Transverse colon (tissue), 4 donors: ENCODE results near the gene CREBBP. TPM values are rescaled to one million over a fixed set of nuclear protein-coding genes. Genes with fewer than 3 reads are reported as not detected.

ENCODE experiments used
- DNase-seq: peaks from one replicate; pipeline ENCODE4 v3.0.0-alpha.2; 2019
- H3K27ac ChIP-seq, 4 donors: fragments of 200-600 bp; sonication (generic); 2 replicates each; pipeline ENCODE4 v1.5.1; 2016 to 2018; ENCODE audit warnings: inconsistent platforms in 4 of 4
- H3K27me3 ChIP-seq: fragments of 200-600 bp; sonication (generic); 2 replicates; pipeline ENCODE4 v1.5.1; 2017; ENCODE audit warnings: inconsistent platforms
- H3K36me3 ChIP-seq, 4 donors: fragments of 200-600 bp; sonication (generic); 2 replicates each; pipeline ENCODE4 v1.5.1; 2017 to 2019; ENCODE audit warnings: inconsistent platforms in 4 of 4
- H3K4me1 ChIP-seq, 4 donors: fragments of 200-600 bp; sonication (generic); 2 replicates each; pipeline ENCODE4 v1.5.1; 2017 to 2020; ENCODE audit warnings: inconsistent platforms in 4 of 4
- H3K4me3 ChIP-seq, 4 donors: fragments of 200-600 bp; sonication (generic); 1 replicate in 1 of 4; 2 replicates in 3 of 4; pipeline versions ENCODE4 v1.5.1 to v1.6.1; 2017 to 2019; ENCODE audit warnings: inconsistent platforms in 4 of 4
- H3K9me3 ChIP-seq, 2 donors: fragments of 200-600 bp; sonication (generic); 2 replicates each; pipeline ENCODE4 v1.5.1; 2017 to 2019; ENCODE audit warnings: inconsistent platforms in 2 of 2
- CTCF ChIP-seq, 5 experiments: fragments of 200-600 bp in 3 of 5; fragments of 450-650 bp in 2 of 5; sonication (generic) in 3 of 5; IDR thresholded peaks; 1 replicate in 2 of 5; 2 replicates in 3 of 5; pipeline ENCODE4 v1.5.1; 2016 to 2017; ENCODE audit warnings: antibody characterized with exemption in 5 of 5, inconsistent platforms in 3 of 5, mild to moderate bottlenecking in 2 of 5, moderate library complexity in 1 of 5
- EP300 ChIP-seq: sonication (generic); formaldehyde crosslinking; IDR thresholded peaks from one replicate; pipeline ENCODE4 v1.6.1; 2017; ENCODE audit warnings: antibody characterized with exemption, low read depth
- POLR2A ChIP-seq: fragments of 450-650 bp; IDR thresholded peaks from one replicate; pipeline ENCODE4 v1.6.1; 2016; ENCODE audit warnings: antibody characterized with exemption, mild to moderate bottlenecking, moderate library complexity
- POLR2AphosphoS5 ChIP-seq, 3 donors: sonication (generic); formaldehyde crosslinking; IDR thresholded peaks; one replicate each; pipeline ENCODE4 v1.6.1; 2016; ENCODE audit warnings: antibody characterized with exemption in 3 of 3
- WGBS, 2 donors: methylation state at CpG; one replicate each; pipeline ENCODE4 v1.1.5; 2018; ENCODE audit warnings: low coverage in 1 of 2; 5-methylcytosine and 5-hydroxymethylcytosine counted together
- in situ Hi-C, 4 donors: fragments of 200-750 bp; cut with MboI; loops; one replicate each; pipeline versions ENCODE4 v1.15.0 to v1.15.1; 2017; ENCODE audit warnings: low sequenced_read_pairs in 3 of 4, low pct_ligation_motif_present in 1 of 4, low pct_unique_long_range_greater_than_20kb in 1 of 4
- intact Hi-C: fragments of 100-400 bp; cut with DNase I; formaldehyde crosslinking; loops from one replicate; pipeline ENCODE4 v1.15.1; 2023; ENCODE audit warnings: low total_unique reads
- total RNA-seq, 4 donors: library from RNA; depleted of rRNA; stranded (reverse); fragments of >200 nt; gene quantifications; one replicate each; pipeline ENCODE4 v1.1.0, GENCODE V29; 2016

CREBBP gene
- total RNA-seq, 4 donors from 2014 or later, result 52.4 to 235 (median 98.7) TPM

GRCh38 chr16:3882531-3882930 lies 2.0 kb upstream of the CREBBP start:
- H3K27ac ChIP-seq, result no peak overlapping the region
- no peaks in the 10 kb centered on the region for H3K9me3 ChIP-seq
- no peak for DNase-seq
- no peaks in the 10 kb centered on the region for H3K27me3 ChIP-seq
- peaks cover 0 to 19% (median 15%) of the 10 kb centered on the region in 4 donors for H3K4me1 ChIP-seq
- no peak overlapping the region for H3K4me3 ChIP-seq
- intact Hi-C loops (no loop called here), in situ Hi-C loops (loop anchor here in 1 of 4 donors (25.0 kb wide), 1 partner anchor 195 kb away; no protein-coding TSS in a partner anchor)
- no peaks in the 10 kb centered on the region for H3K36me3 ChIP-seq
- 87% methylated on average over 3 of the region's 3 CpGs; no CpG with 5 or more reads in 1 of the 2 donors for WGBS, 2 donors
- TF ChIP-seq POLR2AphosphoS5 (IDR thresholded peaks at IDR 0.05) (no peak), CTCF (IDR thresholded peaks at IDR 0.05) (no peak), POLR2A (no peak), EP300 (no peak)

- in situ Hi-C loops, result loop anchor here in 1 of 4 donors (25.0 kb wide), 1 partner anchor 194 kb away; no protein-coding TSS in a partner anchor
- Histone ChIP-seq H3K36me3 (no peaks in the 10 kb centered on the region), H3K27ac (peak overlapping the region in 1 of 4 donors; percentile 90), H3K4me1 (peaks cover 0 to 29% (median 25%) of the 10 kb centered on the region in 4 donors), H3K27me3 (no peaks in the 10 kb centered on the region), H3K4me3 (peak overlapping the region in 3 of 4 donors; percentile 85 to 96 (median 94)), H3K9me3 (no peaks in the 10 kb centered on the region)
- intact Hi-C loops, result no loop called here
- no peak for TF ChIP-seq POLR2A
- TF ChIP-seq EP300, result no peak
- TF ChIP-seq POLR2AphosphoS5 (IDR thresholded peaks at IDR 0.05), result no peak
- TF ChIP-seq CTCF (IDR thresholded peaks at IDR 0.05), result no peak
- no peak for DNase-seq
- WGBS, 2 donors, result 76 to 80% methylated on average over 5 to 25 of the region's 30 CpGs
Measured at GRCh38 chr16:3881499-3881990, 1.0 kb upstream of the CREBBP start.

GRCh38 chr16:3879887-3880564 lies 487 bp downstream of the CREBBP start:
- 2% methylated on average over 27 of the region's 117 CpGs; no CpG with 5 or more reads in 1 of the 2 donors for WGBS, 2 donors
- no peaks in the 10 kb centered on the region for H3K27me3 ChIP-seq
- in situ Hi-C loops, result loop anchor here in 3 of 4 donors (5.0 to 25.0 kb wide), 3 partner anchors 183 to 193 kb away; no protein-coding TSS in a partner anchor
- TF ChIP-seq CTCF (IDR thresholded peaks at IDR 0.05), result no peak
- no peak for TF ChIP-seq POLR2AphosphoS5 (IDR thresholded peaks at IDR 0.05)
- no peak for TF ChIP-seq EP300
- no peak for TF ChIP-seq POLR2A
- peak overlapping the region; percentile 65 to 96 (median 90) for H3K4me3 ChIP-seq
- H3K4me1 ChIP-seq, result peaks cover 7 to 44% (median 36%) of the 10 kb centered on the region in 4 donors
- H3K9me3 ChIP-seq, result no peaks in the 10 kb centered on the region
- peak overlapping the region; percentile 87 to 90 (median 90) for H3K27ac ChIP-seq
- DNase-seq, result peak; percentile 76
- H3K36me3 ChIP-seq, result no peaks in the 10 kb centered on the region
- intact Hi-C loops, result loop anchor here (1.0 to 10.0 kb wide), 2 partner anchors 125 to 190 kb away; no protein-coding TSS in a partner anchor

- peaks cover 13 to 51% (median 42%) of the 10 kb centered on the region in 4 donors for H3K4me1 ChIP-seq
Measured at GRCh38 chr16:3879258-3879886, 1.1 kb downstream of the CREBBP start.

More at GRCh38 chr16:3879258-3879886, 1.1 kb downstream of the CREBBP start:
- H3K27ac ChIP-seq, result peak overlapping the region; percentile 72 to 90 (median 85)
- TF ChIP-seq CTCF (IDR thresholded peaks at IDR 0.05) (peak in 1 of 5 experiments; percentile 3), POLR2AphosphoS5 (IDR thresholded peaks at IDR 0.05) (no peak), EP300 (no peak), POLR2A (no peak)
- in situ Hi-C loops (loop anchor here in 3 of 4 donors (5.0 to 25.0 kb wide), 3 partner anchors 182 to 192 kb away; no protein-coding TSS in a partner anchor), intact Hi-C loops (loop anchor here (10.0 kb wide), 1 partner anchor 125 kb away; no protein-coding TSS in a partner anchor)
- peak; percentile 25 for DNase-seq
- no peaks in the 10 kb centered on the region for H3K36me3 ChIP-seq
- peak overlapping the region; percentile 65 to 96 (median 90) for H3K4me3 ChIP-seq
- 0 to 6% methylated on average over 1 to 26 of the region's 50 CpGs for WGBS, 2 donors
- no peaks in the 10 kb centered on the region for H3K9me3 ChIP-seq
- H3K27me3 ChIP-seq, result no peaks in the 10 kb centered on the region
